Right atrium auricular region (tissue), 2 donors: ENCODE measurements around the gene FAM3B. TPM values are rescaled to one million over a fixed set of nuclear protein-coding genes. Genes with fewer than 3 reads are reported as not detected.

Experiments used
- DNase-seq: peaks from one replicate; pipeline ENCODE4 v3.0.0-alpha.2; 2019; ENCODE audit warnings: low spot score
- H3K27ac ChIP-seq, 2 donors: fragments of 200-600 bp; sonication (generic); 1 replicate in 1 of 2; 2 replicates in 1 of 2; pipeline ENCODE4 v1.5.1; 2016 to 2019
- H3K27me3 ChIP-seq, 2 donors: fragments of 200-600 bp; sonication (generic); one replicate each; pipeline versions ENCODE4 v1.5.1 to v1.6.0; 2017 to 2019
- H3K36me3 ChIP-seq: fragments of 200-600 bp; sonication (generic); one replicate; pipeline ENCODE4 v1.5.1; 2016
- H3K4me1 ChIP-seq, 2 donors: fragments of 200-600 bp; sonication (generic); one replicate each; pipeline versions ENCODE4 v1.5.1 to v1.6.0; 2017 to 2019
- H3K4me3 ChIP-seq, 2 donors: fragments of 200-600 bp; sonication (generic); 1 replicate in 1 of 2; 2 replicates in 1 of 2; pipeline ENCODE4 v1.5.1; 2017 to 2019; ENCODE audit warnings: mild to moderate bottlenecking in 1 of 2, moderate library complexity in 1 of 2
- H3K9me3 ChIP-seq, 2 donors: fragments of 200-600 bp; sonication (generic); one replicate each; pipeline ENCODE4 v1.5.1; 2019
- total RNA-seq, 2 donors: library from RNA; depleted of rRNA; stranded (reverse); fragments of >200 nt; gene quantifications; one replicate each; pipeline ENCODE4 v1.1.0, GENCODE V29; 2016
- TF ChIP-seq, protein P1 (sequence below), 2 donors: fragments of 200-600 bp; sonication (generic); IDR thresholded peaks; one replicate each; pipeline ENCODE4 v1.5.1; 2019; ENCODE audit warnings: antibody characterized with exemption in 2 of 2

Gene FAM3B
- total RNA-seq, 2 donors from 2014 or later: not detected

DNA sequence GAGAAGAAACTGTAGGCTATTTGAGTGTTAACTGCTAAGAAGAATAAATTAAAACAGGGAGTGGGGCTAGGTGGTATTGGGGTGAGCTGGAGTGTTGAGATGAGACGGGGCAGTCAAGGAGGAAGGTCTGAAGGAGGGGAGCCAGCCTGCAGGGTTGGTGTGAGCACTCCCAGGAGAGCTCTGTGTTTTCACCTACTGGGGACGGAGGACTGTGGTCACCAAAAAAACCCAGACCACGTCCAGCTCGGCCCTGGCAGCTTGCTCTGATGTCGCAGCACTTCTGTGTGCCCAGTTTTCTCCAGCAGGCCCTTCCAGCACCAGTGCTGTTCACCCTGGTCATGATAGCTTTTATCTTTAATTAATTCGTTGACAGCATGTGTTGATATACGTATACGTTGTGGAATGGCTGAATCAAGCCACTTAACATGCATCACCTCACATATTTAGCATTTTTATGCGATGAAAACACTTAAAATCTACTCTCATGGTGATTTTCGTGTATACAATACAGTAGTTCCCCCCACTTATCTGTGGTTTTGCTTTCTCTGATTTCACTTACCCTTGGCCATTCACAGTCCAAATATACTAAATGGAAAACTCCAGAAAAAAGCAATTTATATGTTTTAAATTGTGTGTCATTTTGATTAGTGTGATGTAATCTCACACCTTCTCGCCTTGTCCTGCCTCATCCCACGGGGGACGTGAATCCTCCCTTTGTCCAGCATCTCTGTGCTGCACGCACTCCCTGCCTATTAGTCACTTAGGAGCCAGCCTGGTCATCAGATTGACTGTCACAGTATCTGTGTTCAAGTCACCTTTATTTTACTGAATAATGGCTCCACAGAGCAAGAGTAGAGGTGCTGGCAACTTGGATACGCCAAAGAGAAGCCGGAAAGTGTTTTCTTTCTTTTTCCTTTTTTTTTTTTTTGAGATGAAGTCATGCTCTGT is 12.3 kb downstream of the FAM3B start:
- Histone ChIP-seq H3K4me1 (no peaks in the 10 kb centered on the region), H3K27me3 (no peaks in the 10 kb centered on the region), H3K9me3 (peaks cover 0 to 9% of the 10 kb centered on the region in 2 donors), H3K4me3 (no peak overlapping the region), H3K36me3 (no peaks in the 10 kb centered on the region), H3K27ac (no peak overlapping the region)
- TF ChIP-seq, protein P1, sequence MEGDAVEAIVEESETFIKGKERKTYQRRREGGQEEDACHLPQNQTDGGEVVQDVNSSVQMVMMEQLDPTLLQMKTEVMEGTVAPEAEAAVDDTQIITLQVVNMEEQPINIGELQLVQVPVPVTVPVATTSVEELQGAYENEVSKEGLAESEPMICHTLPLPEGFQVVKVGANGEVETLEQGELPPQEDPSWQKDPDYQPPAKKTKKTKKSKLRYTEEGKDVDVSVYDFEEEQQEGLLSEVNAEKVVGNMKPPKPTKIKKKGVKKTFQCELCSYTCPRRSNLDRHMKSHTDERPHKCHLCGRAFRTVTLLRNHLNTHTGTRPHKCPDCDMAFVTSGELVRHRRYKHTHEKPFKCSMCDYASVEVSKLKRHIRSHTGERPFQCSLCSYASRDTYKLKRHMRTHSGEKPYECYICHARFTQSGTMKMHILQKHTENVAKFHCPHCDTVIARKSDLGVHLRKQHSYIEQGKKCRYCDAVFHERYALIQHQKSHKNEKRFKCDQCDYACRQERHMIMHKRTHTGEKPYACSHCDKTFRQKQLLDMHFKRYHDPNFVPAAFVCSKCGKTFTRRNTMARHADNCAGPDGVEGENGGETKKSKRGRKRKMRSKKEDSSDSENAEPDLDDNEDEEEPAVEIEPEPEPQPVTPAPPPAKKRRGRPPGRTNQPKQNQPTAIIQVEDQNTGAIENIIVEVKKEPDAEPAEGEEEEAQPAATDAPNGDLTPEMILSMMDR (IDR thresholded peaks at IDR 0.05): no peak
- DNase-seq: no peak

- Histone ChIP-seq H3K4me3 (no peak overlapping the region), H3K27me3 (no peaks in the 10 kb centered on the region), H3K4me1 (no peaks in the 10 kb centered on the region), H3K36me3 (no peaks in the 10 kb centered on the region), H3K9me3 (peaks cover 0 to 17% of the 10 kb centered on the region in 2 donors), H3K27ac (no peak overlapping the region)
- TF ChIP-seq, protein P1 (IDR thresholded peaks at IDR 0.05): no peak
- DNase-seq: no peak
Measured at GRCh38 chr21:41333752-41334151, 17.2 kb downstream of the FAM3B start.

- TF ChIP-seq, protein P1 (IDR thresholded peaks at IDR 0.05): no peak
- no peak for DNase-seq
- H3K36me3 ChIP-seq: no peaks in the 10 kb centered on the region
- no peak overlapping the region for H3K4me3 ChIP-seq
- peaks cover 0 to 17% of the 10 kb centered on the region in 2 donors for H3K9me3 ChIP-seq
- no peak overlapping the region for H3K27ac ChIP-seq
- no peaks in the 10 kb centered on the region for H3K27me3 ChIP-seq
- H3K4me1 ChIP-seq: no peaks in the 10 kb centered on the region
Measured at GRCh38 chr21:41337515-41337914, 20.9 kb downstream of the FAM3B start.

DNA sequence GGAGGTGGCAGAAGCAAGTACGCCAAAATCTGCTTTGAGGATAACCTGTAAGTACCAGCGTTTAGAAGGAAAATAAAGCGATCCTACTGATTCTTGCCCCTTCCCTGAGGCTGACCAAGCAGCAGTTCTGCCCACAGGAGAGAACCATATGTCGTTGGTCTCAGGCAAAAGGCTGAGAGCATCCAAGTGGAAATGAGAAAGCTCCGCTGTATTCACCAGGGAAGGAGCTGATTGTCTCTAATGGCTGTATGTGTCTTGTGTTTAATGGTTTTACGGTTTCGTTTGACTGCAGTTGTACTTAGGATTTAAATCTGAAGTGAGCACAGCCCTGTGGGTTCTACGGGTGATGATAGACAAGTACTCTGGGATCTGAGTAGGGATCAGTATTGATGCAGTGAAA is 21.9 kb downstream of the FAM3B start:
- Histone ChIP-seq H3K4me3 (no peak overlapping the region), H3K27me3 (no peaks in the 10 kb centered on the region), H3K27ac (no peak overlapping the region), H3K9me3 (peaks cover 0 to 13% of the 10 kb centered on the region in 2 donors), H3K36me3 (no peaks in the 10 kb centered on the region), H3K4me1 (no peaks in the 10 kb centered on the region)
- DNase-seq: no peak
- TF ChIP-seq, protein P1 (IDR thresholded peaks at IDR 0.05): no peak

GRCh38 chr21:41342035-41342434 is 25.4 kb downstream of the FAM3B start:
- Histone ChIP-seq H3K27me3 (no peaks in the 10 kb centered on the region), H3K9me3 (no peaks in the 10 kb centered on the region), H3K36me3 (no peaks in the 10 kb centered on the region), H3K27ac (no peak overlapping the region), H3K4me3 (no peak overlapping the region), H3K4me1 (no peaks in the 10 kb centered on the region)
- TF ChIP-seq, protein P1 (IDR thresholded peaks at IDR 0.05): no peak
- DNase-seq: no peak
